K562 (cell line): ENCODE data around the gene KCNB1. TPM values are rescaled to one million over a fixed set of nuclear protein-coding genes. Genes with fewer than 3 reads are reported as not detected.

Experiments used
- ATAC-seq: fragments of 200-7000 bp; cut with Tn5 transposase; 3 replicates; pipeline ENCODE4 v1.9.1; 2020; ENCODE audit warnings: moderate library complexity
- BruUV-seq: library from RNA; stranded (reverse); fragments of 400-500 nt; replicated peaks from 2 replicates; lab custom pipeline; 2021; lab: Mats Ljungman, UMichigan
- CTCF ChIA-PET: fragments of 300-600 bp; formaldehyde crosslinking; extraction: SDS; loops from one replicate; lab custom pipeline; 2021; ENCODE audit warnings: low intra/inter-chr PET ratio; lab: Yijun Ruan, JAX
- POLR2A ChIA-PET: fragments of 300-600, 350-650 bp; sonication (Branson Sonifier 250); formaldehyde crosslinking; extraction: SDS; loops from one replicate; lab custom pipeline; 2021; ENCODE audit warnings: antibody characterized with exemption, inconsistent platforms; lab: Yijun Ruan, JAX
- DNase-seq, 4 experiments: peaks; one replicate each; pipeline versions ENCODE4 v3.0.0 to v3.0.0-alpha.2; 2011 to 2018; ENCODE audit warnings: low spot score in 3 of 4, mixed read lengths in 3 of 4; ENCODE audit errors: extremely low read depth in 1 of 4
- FAIRE-seq: peaks from 2 replicates; lab custom pipeline; 2011; peaks lifted over from hg19 to GRCh38; lab: Jason Lieb, UNC
- H2AFZ ChIP-seq: 2 replicates; pipeline ENCODE4 v1.6.0; 2011; ENCODE audit warnings: low read depth, low read length, control low read depth, inconsistent platforms
- H3K27ac ChIP-seq: fragments of 200-600 bp; 3 replicates; pipeline ENCODE4 v1.8.0; 2011; ENCODE audit warnings: low read depth, mild to moderate bottlenecking, control low read depth, inconsistent platforms, low read length, moderate library complexity, mixed read lengths; ENCODE audit errors: extremely low read depth
- H3K27me3 ChIP-seq, 2 experiments: fragments of 300-600 bp in 1 of 2; 2 replicates in 1 of 2; 3 replicates in 1 of 2; pipeline versions ENCODE4 v1.6.0 to v1.8.0; 2011; ENCODE audit warnings: inconsistent platforms in 2 of 2, low read length in 2 of 2, mild to moderate bottlenecking in 1 of 2, mixed read lengths in 1 of 2, moderate library complexity in 1 of 2; ENCODE audit not compliant: control insufficient read depth in 2 of 2, insufficient read depth in 2 of 2
- H3K36me3 ChIP-seq: fragments of 300-600 bp; 3 replicates; pipeline ENCODE4 v1.8.0; 2011; ENCODE audit warnings: mild to moderate bottlenecking, low read length, inconsistent platforms; ENCODE audit not compliant: control insufficient read depth, insufficient read depth
- H3K4me1 ChIP-seq, 2 experiments: fragments of 200-600 bp in 1 of 2; replicated peaks in 1 of 2; 2 replicates in 1 of 2; 3 replicates in 1 of 2; pipeline versions ENCODE4 v1.5.1 to v1.8.0; 2011; ENCODE audit warnings: inconsistent platforms in 2 of 2, low read length in 2 of 2, mild to moderate bottlenecking in 1 of 2, mixed read lengths in 1 of 2, moderate library complexity in 1 of 2; ENCODE audit not compliant: control insufficient read depth in 2 of 2, insufficient read depth in 2 of 2
- H3K4me2 ChIP-seq: 2 replicates; pipeline ENCODE4 v1.6.1; 2011; ENCODE audit warnings: low read length, control low read depth, inconsistent platforms, mixed read lengths; ENCODE audit not compliant: insufficient read depth
- H3K4me3 ChIP-seq: fragments of 200-600 bp; sonication (generic), shearing (Covaris generic); 2 replicates; pipeline ENCODE4 v1.5.1; 2016; ENCODE audit warnings: control low read depth, inconsistent platforms
- H3K79me2 ChIP-seq: fragments of 200-600 bp; 3 replicates; pipeline ENCODE4 v1.8.0; 2011; ENCODE audit warnings: low read length, inconsistent platforms; ENCODE audit not compliant: control insufficient read depth, insufficient read depth
- H3K9ac ChIP-seq, 2 experiments: 2 replicates each; pipeline versions ENCODE4 v1.6.0 to v1.6.1; 2011; ENCODE audit warnings: low read depth in 2 of 2, low read length in 2 of 2, control low read depth in 1 of 2, inconsistent platforms in 1 of 2, mild to moderate bottlenecking in 1 of 2, mixed read lengths in 1 of 2; ENCODE audit not compliant: insufficient read depth in 1 of 2
- H3K9me1 ChIP-seq: one replicate; pipeline ENCODE4 v1.6.0; 2011; ENCODE audit warnings: inconsistent platforms, mild to moderate bottlenecking, low read length, moderate library complexity; ENCODE audit not compliant: control insufficient read depth, insufficient read depth
- H3K9me3 ChIP-seq: replicated peaks from 2 replicates; pipeline ENCODE4 v1.5.1; 2011; ENCODE audit warnings: low read depth, low read length, inconsistent platforms; ENCODE audit not compliant: control insufficient read depth, insufficient read depth
- H4K20me1 ChIP-seq: replicated peaks from 2 replicates; pipeline ENCODE4 v1.6.1; 2011; ENCODE audit warnings: low read length, inconsistent platforms, mixed read lengths; ENCODE audit not compliant: control insufficient read depth, insufficient read depth
- CREB1 ChIP-seq, 2 experiments: sonication (generic) in 1 of 2; formaldehyde crosslinking in 1 of 2; IDR thresholded peaks; 2 replicates each; pipeline versions ENCODE4 v1.6.1 to v1.8.0; 2012 to 2022; ENCODE audit warnings: inconsistent platforms in 1 of 2, mild to moderate bottlenecking in 1 of 2, missing genetic modification reagents in 1 of 2, moderate library complexity in 1 of 2
- ELF4 ChIP-seq: fragments of 450-650 bp; formaldehyde crosslinking; IDR thresholded peaks from 2 replicates; pipeline ENCODE4 v1.4.0; 2022; ENCODE audit warnings: missing genetic modification characterization
- HDAC2 ChIP-seq: fragments of 450-650 bp; IDR thresholded peaks from 2 replicates; pipeline ENCODE4 v1.6.1; 2016; ENCODE audit warnings: mild to moderate bottlenecking
- HLTF ChIP-seq: fragments of 450-650 bp; IDR thresholded peaks from 2 replicates; pipeline ENCODE4 v1.6.1; 2016
- MECOM ChIP-seq: fragments of 250-450 bp; sonication (Bioruptor Pico); IDR thresholded peaks from 2 replicates; pipeline ENCODE4 v1.8.0; 2022; ENCODE audit warnings: inconsistent platforms
- NFIC ChIP-seq: fragments of 450-650 bp; IDR thresholded peaks from 2 replicates; pipeline ENCODE4 v1.6.1; 2017; ENCODE audit warnings: mild to moderate bottlenecking, inconsistent platforms
- NKRF ChIP-seq: fragments of 450-650 bp; IDR thresholded peaks from 2 replicates; pipeline ENCODE4 v1.6.1; 2016; ENCODE audit warnings: borderline replicate concordance
- PHTF2 ChIP-seq: fragments of 250-450 bp; sonication (Bioruptor Pico); IDR thresholded peaks from 2 replicates; pipeline ENCODE4 v1.5.0; 2021; ENCODE audit warnings: mild to moderate bottlenecking
- RBM25 ChIP-seq: fragments of 200-400 bp; formaldehyde crosslinking; IDR thresholded peaks from 2 replicates; pipeline ENCODE4 v1.6.1; 2018; ENCODE audit warnings: low read length, low read depth, moderate library complexity; ENCODE audit not compliant: severe bottlenecking
- SNIP1 ChIP-seq: fragments of 450-650 bp; IDR thresholded peaks from 2 replicates; pipeline ENCODE4 v1.7.1; 2017; ENCODE audit warnings: low read depth, mild to moderate bottlenecking
- SP1 ChIP-seq: sonication (generic); formaldehyde crosslinking; IDR thresholded peaks from 2 replicates; pipeline ENCODE4 v1.8.1; 2022; ENCODE audit warnings: mild to moderate bottlenecking, missing genetic modification reagents
- VEZF1 ChIP-seq: fragments of 200-800 bp; sonication (Bioruptor generic); IDR thresholded peaks from 2 replicates; pipeline ENCODE4 v1.6.1; 2017; ENCODE audit warnings: missing genetic modification characterization, missing compliant biosample characterization
- WHSC1 ChIP-seq: IDR thresholded peaks from one replicate; pipeline ENCODE4 v1.6.1; 2012; ENCODE audit warnings: low read length, control low read depth, inconsistent platforms
- ZNF140 ChIP-seq: fragments of 250-450 bp; sonication (Bioruptor Pico); IDR thresholded peaks from 2 replicates; pipeline ENCODE4 v1.8.0; 2021; ENCODE audit warnings: moderate library complexity, mild to moderate bottlenecking, inconsistent platforms
- ZNF347 ChIP-seq: fragments of 450-650 bp; formaldehyde crosslinking; IDR thresholded peaks from 2 replicates; pipeline ENCODE4 v1.4.0; 2020; ENCODE audit warnings: low read depth, mild to moderate bottlenecking, moderate library complexity
- ZNF740 ChIP-seq, 3 experiments: fragments of 200-800 bp in 1 of 3; sonication (Bioruptor generic) in 1 of 3; sonication (generic) in 1 of 3; formaldehyde crosslinking in 1 of 3; IDR thresholded peaks; 2 replicates each; pipeline versions ENCODE4 v1.6.1 to v1.8.0; 2016 to 2022; ENCODE audit warnings: mild to moderate bottlenecking in 2 of 3, missing compliant biosample characterization in 2 of 3, missing genetic modification characterization in 2 of 3, missing genetic modification reagents in 1 of 3
- WGBS: fragments of 100-300 bp; shearing (Covaris generic); methylation state at CpG from one replicate; pipeline ENCODE4 v1.1.6; 2016; ENCODE audit warnings: low coverage, mixed read lengths; ENCODE audit not compliant: insufficient coverage; ENCODE audit errors: missing lambda C conversion rate; 5-methylcytosine and 5-hydroxymethylcytosine counted together
- in situ Hi-C: fragments of 300-500 bp; cut with MboI; formaldehyde crosslinking; loops from 4 replicates; pipeline ENCODE4 v1.15.0; 2018; ENCODE audit warnings: inconsistent platforms, mixed read lengths
- intact Hi-C: fragments of 100-400 bp; cut with micrococcal nuclease; formaldehyde crosslinking; loops from 2 replicates; pipeline ENCODE4 v1.14.2; 2022
- polyA plus RNA-seq, 8 experiments: library from polyadenylated mRNA; depleted of rRNA in 4 of 8; stranded (reverse) in 5 of 8; unstranded in 3 of 8; fragments of >200 nt; fragmentation: Nextera tagmentation in 2 of 8; fragmentation: Illumina TruSeq in 1 of 8; extraction: Ambion mirVana in 2 of 8; extraction: Trizol in 1 of 8; gene quantifications; 2 replicates each; pipeline versions ENCODE4 v1.2.1 to v1.2.3, GENCODE V29; 2011 to 2014; ENCODE audit warnings: inconsistent platforms in 1 of 8, missing spikeins in 1 of 8
- total RNA-seq, 7 experiments: library from RNA; depleted of rRNA in 6 of 7; stranded (reverse); fragments of >200 nt in 6 of 7; fragmentation: Illumina TruSeq in 2 of 7; extraction: Trizol in 2 of 7; gene quantifications; 2 replicates each; pipeline versions ENCODE4 v1.2.1 to v1.2.3, GENCODE V29; 2011 to 2021; ENCODE audit warnings: low replicate concordance in 1 of 7

The KCNB1 gene
- total and polyA plus RNA-seq, 9 of the 15 experiments (the other 6 are each of a cell fraction or from before 2014, with no cell fraction given): 0.01 to 0.06 TPM; not detected in 7

- no peaks in the 10 kb centered on the region for H3K9me1 ChIP-seq
- intact Hi-C loops (no loop called here), in situ Hi-C loops (no loop called here)
- no peaks in the 10 kb centered on the region for H3K36me3 ChIP-seq
- H3K79me2 ChIP-seq: no peaks in the 10 kb centered on the region
- TF ChIP-seq WHSC1: no peak
- TF ChIP-seq MECOM (CRISPR knock-in tag): no peak
- no peak for TF ChIP-seq NKRF
- TF ChIP-seq NFIC: no peak
- no peak for TF ChIP-seq SNIP1
- no peak for TF ChIP-seq ZNF347 (CRISPR knock-in tag)
- TF ChIP-seq ELF4 (CRISPR knock-in tag): no peak
- TF ChIP-seq VEZF1 (CRISPR knock-in tag): no peak
- no peak for TF ChIP-seq ZNF140 (CRISPR knock-in tag)
- TF ChIP-seq HDAC2: no peak
- TF ChIP-seq ZNF740 (CRISPR knock-in tag; IDR thresholded peaks at IDR 0.05): no peak
- no peak for TF ChIP-seq ZNF740 (tag; IDR thresholded peaks at IDR 0.05)
- no peak for TF ChIP-seq SP1 (CRISPR knock-in tag)
- no peak for TF ChIP-seq RBM25
- TF ChIP-seq CREB1 (IDR thresholded peaks at IDR 0.05): no peak
- TF ChIP-seq CREB1 (CRISPR knock-in tag; IDR thresholded peaks at IDR 0.05): no peak
- TF ChIP-seq HLTF: no peak
- no peak for TF ChIP-seq PHTF2 (CRISPR knock-in tag)
- no peak overlapping the region for H3K9ac ChIP-seq
- ChIA-PET POLR2A (no interaction called here), CTCF (no interaction called here)
- no peak for FAIRE-seq
- H3K27ac ChIP-seq: no peak overlapping the region
- WGBS: 0% methylated on average over 5 of the region's 5 CpGs
- no peak for DNase-seq
- peaks cover 24 to 49% of the 10 kb centered on the region in 2 experiments; a peak in 4 of 5 replicates for H3K27me3 ChIP-seq
- BruUV-seq: no TSS peak
- H3K4me3 ChIP-seq: no peak overlapping the region
- ATAC-seq: no peak
- peaks cover 2% of the 10 kb centered on the region; the same call in 1 of the 2 replicates for H4K20me1 ChIP-seq
- H3K9me3 ChIP-seq: no peaks in the 10 kb centered on the region
- H2AFZ ChIP-seq: no peak overlapping the region
- no peak overlapping the region for H3K4me2 ChIP-seq
- H3K4me1 ChIP-seq: no peaks in the 10 kb centered on the region
Observed at GRCh38 chr20:49368596-49368995, 113.9 kb downstream of the KCNB1 start.
